NCI-H2171 treated with DMSO at 0.1 percent for 48 hours (cell line): ENCODE measurements around the gene REC114.
"Not testable (repeated sequence)": the region's sequence is repeated elsewhere in the genome, so short reads cannot be mapped to it uniquely, and the experiment has no call there.

Experiments used
- DNase-seq: peaks from one replicate; lab custom pipeline; 2025; lab: John Stamatoyannopoulos, UW

The REC114 gene

GRCh38 chr15:73577593-73577992, 134.6 kb downstream of the REC114 start:
- DNase-seq = not testable (repeated sequence)

GRCh38 chr15:73578026-73578425, 135.1 kb downstream of the REC114 start:
- DNase-seq = no peak

- DNase-seq = no peak
These were observed 140.0 kb downstream of the REC114 start for GRCh38 chr15:73582851-73583379.

- no peak for DNase-seq
These were observed 140.6 kb downstream of the REC114 start for GRCh38 chr15:73583544-73583943.

GRCh38 chr15:73584699-73585420, 141.9 kb downstream of the REC114 start:
- no peak for DNase-seq

GRCh38 chr15:73585871-73586654, 143.1 kb downstream of the REC114 start:
- no peak for DNase-seq

- DNase-seq = no peak
These were observed 146.8 kb downstream of the REC114 start for GRCh38 chr15:73589766-73590165.

GRCh38 chr15:73590263-73590662, 147.3 kb downstream of the REC114 start:
- DNase-seq = no peak

GRCh38 chr15:73593304-73594074, 150.5 kb downstream of the REC114 start:
- DNase-seq = peak; percentile 31

GRCh38 chr15:73594109-73594508, 151.1 kb downstream of the REC114 start:
- no peak for DNase-seq

GRCh38 chr15:73596174-73596573, 153.2 kb downstream of the REC114 start:
- DNase-seq = no peak

- DNase-seq = no peak
These were observed 154.2 kb downstream of the REC114 start for GRCh38 chr15:73597036-73597638.

- peak; percentile 20 for DNase-seq
These were observed 155.7 kb downstream of the REC114 start for GRCh38 chr15:73598530-73599160.

- no peak for DNase-seq
These were observed 157.0 kb downstream of the REC114 start for GRCh38 chr15:73599934-73600333.

GRCh38 chr15:73600413-73601335, 157.7 kb downstream of the REC114 start:
- DNase-seq = no peak

GRCh38 chr15:73601451-73602445, 158.8 kb downstream of the REC114 start:
- DNase-seq = peak; percentile 89

- no peak for DNase-seq
These were observed 159.5 kb downstream of the REC114 start for GRCh38 chr15:73602446-73602843.

- DNase-seq = no peak
These were observed 160.0 kb downstream of the REC114 start for GRCh38 chr15:73602992-73603391.

- no peak for DNase-seq
These were observed 161.5 kb downstream of the REC114 start for GRCh38 chr15:73604477-73604876.
